IMR-90 (cell line): ENCODE data around the gene SERPINB3.

Experiments used
- POLR2A ChIP-seq: IDR thresholded peaks from 2 replicates; pipeline ENCODE4 v1.6.1; 2012; ENCODE audit warnings: mild to moderate bottlenecking, low read depth, low read length
- TF ChIP-seq, protein P1 (sequence below): conservative IDR thresholded peaks from 2 replicates; pipeline ENCODE4 v1.5.1; 2012; ENCODE audit warnings: mild to moderate bottlenecking, low read depth, low read length, improper control_type of control experiment

GRCh38 chr18:63676526-63677323 is 15.0 kb upstream of the SERPINB3 start:
- TF ChIP-seq POLR2A: no peak
- TF ChIP-seq, protein P1, sequence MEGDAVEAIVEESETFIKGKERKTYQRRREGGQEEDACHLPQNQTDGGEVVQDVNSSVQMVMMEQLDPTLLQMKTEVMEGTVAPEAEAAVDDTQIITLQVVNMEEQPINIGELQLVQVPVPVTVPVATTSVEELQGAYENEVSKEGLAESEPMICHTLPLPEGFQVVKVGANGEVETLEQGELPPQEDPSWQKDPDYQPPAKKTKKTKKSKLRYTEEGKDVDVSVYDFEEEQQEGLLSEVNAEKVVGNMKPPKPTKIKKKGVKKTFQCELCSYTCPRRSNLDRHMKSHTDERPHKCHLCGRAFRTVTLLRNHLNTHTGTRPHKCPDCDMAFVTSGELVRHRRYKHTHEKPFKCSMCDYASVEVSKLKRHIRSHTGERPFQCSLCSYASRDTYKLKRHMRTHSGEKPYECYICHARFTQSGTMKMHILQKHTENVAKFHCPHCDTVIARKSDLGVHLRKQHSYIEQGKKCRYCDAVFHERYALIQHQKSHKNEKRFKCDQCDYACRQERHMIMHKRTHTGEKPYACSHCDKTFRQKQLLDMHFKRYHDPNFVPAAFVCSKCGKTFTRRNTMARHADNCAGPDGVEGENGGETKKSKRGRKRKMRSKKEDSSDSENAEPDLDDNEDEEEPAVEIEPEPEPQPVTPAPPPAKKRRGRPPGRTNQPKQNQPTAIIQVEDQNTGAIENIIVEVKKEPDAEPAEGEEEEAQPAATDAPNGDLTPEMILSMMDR: no peak
